IMR-90 (cell line): ENCODE results near the gene ADARB2.

Experiments
- BHLHE40 ChIP-seq: fragments of 150-350 bp; IDR thresholded peaks from 2 replicates; pipeline ENCODE4 v1.6.1; 2016; ENCODE audit warnings: mild to moderate bottlenecking, low read depth, low read length
- CHD1 ChIP-seq: IDR thresholded peaks from 2 replicates; pipeline ENCODE4 v1.6.1; 2012; ENCODE audit warnings: low read depth, low read length, improper control_type of control experiment
- MAFK ChIP-seq: IDR thresholded peaks from 2 replicates; pipeline ENCODE4 v1.6.1; 2012; ENCODE audit warnings: low read depth, low read length, improper control_type of control experiment
- POLR2A ChIP-seq: IDR thresholded peaks from 2 replicates; pipeline ENCODE4 v1.6.1; 2012; ENCODE audit warnings: mild to moderate bottlenecking, low read depth, low read length
- RAD21 ChIP-seq: IDR thresholded peaks from 2 replicates; pipeline ENCODE4 v1.6.1; 2012; ENCODE audit warnings: low read length, improper control_type of control experiment
- SMC3 ChIP-seq: fragments of 150-350 bp; IDR thresholded peaks from 2 replicates; pipeline ENCODE4 v1.6.1; 2016; ENCODE audit warnings: low read depth, mild to moderate bottlenecking, antibody characterized with exemption, low read length, moderate library complexity
- TF ChIP-seq, protein P1 (sequence below): conservative IDR thresholded peaks from 2 replicates; pipeline ENCODE4 v1.5.1; 2012; ENCODE audit warnings: mild to moderate bottlenecking, low read depth, low read length, improper control_type of control experiment
- TF ChIP-seq, protein P2 (sequence below): fragments of 150-350 bp; IDR thresholded peaks from 2 replicates; pipeline ENCODE4 v1.6.1; 2017; ENCODE audit warnings: mild to moderate bottlenecking, antibody characterized with exemption, low read length, low read depth
- TF ChIP-seq, protein P3 (sequence below): fragments of 150-350 bp; IDR thresholded peaks from 2 replicates; pipeline ENCODE4 v1.6.1; 2016; ENCODE audit warnings: low read depth, mild to moderate bottlenecking, low read length, moderate library complexity, borderline replicate concordance

DNA sequence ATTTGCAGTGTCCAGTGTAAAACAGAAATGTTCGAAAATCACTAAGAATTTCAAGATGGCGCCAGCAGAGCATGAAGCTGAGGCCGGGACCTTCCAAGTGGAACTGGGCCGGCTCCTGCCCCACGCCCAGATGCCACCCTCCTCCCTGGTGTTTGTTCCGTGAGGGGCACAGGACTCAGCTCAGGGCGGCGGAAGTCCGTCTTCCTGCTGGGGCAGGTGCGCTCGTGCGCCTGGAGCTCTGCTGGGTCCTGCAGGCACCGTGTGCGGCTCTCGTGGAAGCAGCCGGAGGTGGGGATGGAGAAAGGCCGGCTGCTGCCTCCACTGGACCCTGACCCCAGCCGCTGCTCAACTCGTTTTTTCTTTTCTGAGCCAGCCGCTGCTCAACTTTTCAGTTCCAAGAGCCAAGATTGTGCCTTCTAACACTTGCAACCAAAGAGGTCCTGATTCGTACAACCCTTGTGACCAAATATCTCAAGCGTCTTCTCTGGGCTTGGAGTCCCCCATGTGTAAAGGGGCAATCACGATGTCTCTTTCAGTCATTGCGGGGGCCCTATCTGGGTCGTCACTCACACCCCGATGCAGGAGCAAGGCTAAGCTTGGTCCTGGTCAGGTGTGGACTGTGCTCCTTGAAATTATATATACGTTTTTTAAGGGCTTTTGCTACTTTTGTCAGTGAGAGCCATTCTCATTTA lies 334.4 kb downstream of the ADARB2 start:
- TF ChIP-seq, protein P1, sequence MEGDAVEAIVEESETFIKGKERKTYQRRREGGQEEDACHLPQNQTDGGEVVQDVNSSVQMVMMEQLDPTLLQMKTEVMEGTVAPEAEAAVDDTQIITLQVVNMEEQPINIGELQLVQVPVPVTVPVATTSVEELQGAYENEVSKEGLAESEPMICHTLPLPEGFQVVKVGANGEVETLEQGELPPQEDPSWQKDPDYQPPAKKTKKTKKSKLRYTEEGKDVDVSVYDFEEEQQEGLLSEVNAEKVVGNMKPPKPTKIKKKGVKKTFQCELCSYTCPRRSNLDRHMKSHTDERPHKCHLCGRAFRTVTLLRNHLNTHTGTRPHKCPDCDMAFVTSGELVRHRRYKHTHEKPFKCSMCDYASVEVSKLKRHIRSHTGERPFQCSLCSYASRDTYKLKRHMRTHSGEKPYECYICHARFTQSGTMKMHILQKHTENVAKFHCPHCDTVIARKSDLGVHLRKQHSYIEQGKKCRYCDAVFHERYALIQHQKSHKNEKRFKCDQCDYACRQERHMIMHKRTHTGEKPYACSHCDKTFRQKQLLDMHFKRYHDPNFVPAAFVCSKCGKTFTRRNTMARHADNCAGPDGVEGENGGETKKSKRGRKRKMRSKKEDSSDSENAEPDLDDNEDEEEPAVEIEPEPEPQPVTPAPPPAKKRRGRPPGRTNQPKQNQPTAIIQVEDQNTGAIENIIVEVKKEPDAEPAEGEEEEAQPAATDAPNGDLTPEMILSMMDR, result no peak
- TF ChIP-seq MAFK (no peak), BHLHE40 (no peak), POLR2A (no peak), RAD21 (no peak), SMC3 (no peak), CHD1 (no peak)
- TF ChIP-seq, protein P2, sequence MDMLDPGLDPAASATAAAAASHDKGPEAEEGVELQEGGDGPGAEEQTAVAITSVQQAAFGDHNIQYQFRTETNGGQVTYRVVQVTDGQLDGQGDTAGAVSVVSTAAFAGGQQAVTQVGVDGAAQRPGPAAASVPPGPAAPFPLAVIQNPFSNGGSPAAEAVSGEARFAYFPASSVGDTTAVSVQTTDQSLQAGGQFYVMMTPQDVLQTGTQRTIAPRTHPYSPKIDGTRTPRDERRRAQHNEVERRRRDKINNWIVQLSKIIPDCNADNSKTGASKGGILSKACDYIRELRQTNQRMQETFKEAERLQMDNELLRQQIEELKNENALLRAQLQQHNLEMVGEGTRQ, result no peak
- TF ChIP-seq, protein P3, sequence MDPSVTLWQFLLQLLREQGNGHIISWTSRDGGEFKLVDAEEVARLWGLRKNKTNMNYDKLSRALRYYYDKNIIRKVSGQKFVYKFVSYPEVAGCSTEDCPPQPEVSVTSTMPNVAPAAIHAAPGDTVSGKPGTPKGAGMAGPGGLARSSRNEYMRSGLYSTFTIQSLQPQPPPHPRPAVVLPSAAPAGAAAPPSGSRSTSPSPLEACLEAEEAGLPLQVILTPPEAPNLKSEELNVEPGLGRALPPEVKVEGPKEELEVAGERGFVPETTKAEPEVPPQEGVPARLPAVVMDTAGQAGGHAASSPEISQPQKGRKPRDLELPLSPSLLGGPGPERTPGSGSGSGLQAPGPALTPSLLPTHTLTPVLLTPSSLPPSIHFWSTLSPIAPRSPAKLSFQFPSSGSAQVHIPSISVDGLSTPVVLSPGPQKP, result no peak
